ENCODE results near the gene TSPAN4. TPM values are rescaled to one million over a fixed set of nuclear protein-coding genes. Genes with fewer than 3 reads are reported as not detected.
A peak's percentile ranks its signal among the peaks of the same experiment; 100 is the strongest.

TSPAN4 gene
- total and polyA plus RNA-seq, 2 of the 13 experiments (the other 11 are each of a cell fraction or from before 2014, with no cell fraction given), result 31.7 to 68.3 TPM

DNA sequence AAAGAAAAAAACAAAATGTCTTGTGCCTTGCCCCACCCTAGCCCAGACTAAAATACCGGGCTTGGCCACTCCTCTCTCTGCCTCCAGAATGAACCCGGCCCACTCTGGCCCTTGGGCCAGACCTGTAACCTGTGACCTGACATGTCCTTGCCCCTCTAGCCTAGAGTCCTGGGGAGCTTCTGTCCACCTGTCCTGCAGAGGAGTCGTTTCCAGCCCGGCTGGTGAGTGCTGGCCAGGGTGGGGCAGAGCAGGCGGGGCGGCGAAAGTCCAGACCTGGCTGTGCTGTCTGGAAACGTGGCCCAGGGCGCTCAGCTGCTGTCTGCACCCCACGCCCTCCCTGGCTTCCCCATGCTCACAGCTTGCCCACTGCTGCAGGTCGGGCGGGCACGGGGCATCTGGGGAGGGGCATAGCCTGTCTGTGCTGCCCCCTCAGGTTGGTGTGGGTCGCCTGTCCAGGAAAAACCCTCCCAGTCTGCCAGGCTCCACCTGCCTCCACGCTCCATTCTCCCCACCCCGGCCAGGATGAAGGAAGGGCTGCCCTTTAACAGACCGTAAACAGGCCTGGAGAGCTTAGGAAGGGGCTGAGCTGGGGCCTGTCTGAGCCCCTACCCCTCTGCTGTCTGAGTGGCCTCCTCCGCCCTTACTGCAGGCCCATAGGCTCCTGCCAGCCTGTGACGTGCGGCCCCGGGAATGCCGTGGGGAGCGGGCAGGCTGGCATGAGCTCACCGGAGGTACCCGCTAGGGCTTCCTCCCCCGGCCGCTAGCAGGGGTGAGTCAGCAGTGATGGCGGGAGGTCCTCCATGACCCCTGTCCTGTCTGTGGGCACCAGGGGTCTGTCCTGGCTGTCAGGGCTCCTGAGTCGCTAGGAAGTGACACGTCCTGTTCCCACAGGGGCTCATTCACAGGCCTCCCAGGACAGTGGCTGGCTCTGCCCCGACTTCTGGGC, 8.0 kb upstream of the TSPAN4 start:
- peaks cover 75% of the 10 kb centered on the region for H3K4me1 ChIP-seq (ENCODE audit: insufficient read depth, low read length)
- H3K36me3 ChIP-seq (replicated peaks in 1 of 2; ENCODE audit: control insufficient read depth in 1 of 2, insufficient read depth in 2 of 2, low read length in 2 of 2), result peaks cover 7 to 25% of the 10 kb centered on the region in 2 experiments
- DNase-seq (ENCODE audit: low spot score) (no peak), ATAC-seq (no peak), FAIRE-seq (no peak)
- peaks cover 9% of the 10 kb centered on the region; the same call in 1 of the 2 replicates for H4K20me1 ChIP-seq (ENCODE audit: insufficient read depth, low read length)
- ChIA-PET CTCF (ENCODE audit: low intra/inter-chr PET ratio, low total read pairs) (no interaction called here), POLR2A (interaction anchor here (1.6 to 16.1 kb wide), 3 partner anchors 7 to 25 kb away, joined by 6 to 264 read pairs (median 141); partner anchors contain the start of genes PNPLA2, POLR2L, RPLP2 and TSPAN4)
- intact Hi-C loops (cut with micrococcal nuclease; ENCODE audit: unreplicated experiment) (no loop called here), in situ Hi-C loops (cut with HindIII; ENCODE audit: extremely low pct_ligation_motif_present, low pct_unique_long_range_greater_than_20kb) (no loop called here)
- no peaks in the 10 kb centered on the region for H3K9me3 ChIP-seq (ENCODE audit: low read length)
- peak overlapping the region; percentile 81 for H3K4me2 ChIP-seq (ENCODE audit: low read depth, low read length)
- peaks cover 13% of the 10 kb centered on the region for H3K79me2 ChIP-seq (ENCODE audit: insufficient read depth, low read length)
- no peak overlapping the region for H2AFZ ChIP-seq (ENCODE audit: low read length)
- no peaks in the 10 kb centered on the region for H3K27me3 ChIP-seq (ENCODE audit: control insufficient read depth in 1 of 2, insufficient read depth in 2 of 2, low read length in 2 of 2)
- H3K9ac ChIP-seq (ENCODE audit: insufficient read depth, low read depth, low read length), result peak overlapping the region; percentile 85
- H3K27ac ChIP-seq (ENCODE audit: extremely low read length, insufficient read depth, low read length), result peak overlapping the region; percentile 43
- WGBS (ENCODE audit: low lambda C conversion rate), result 77% methylated on average over 9 of the region's 31 CpGs
- TSS peak; percentile 57 for BruUV-seq (replicated peaks)
- H3K4me3 ChIP-seq (replicated peaks in 1 of 3; ENCODE audit: insufficient read depth in 1 of 3, low read depth in 2 of 3, low read length in 3 of 3), result peak overlapping the region in 1 of 3 experiments; percentile 81; a peak in 1 of 6 replicates
- TF ChIP-seq KDM2A (CRISPR knock-in tag; IDR thresholded peaks at IDR 0.05; ENCODE audit: borderline replicate concordance, low read depth) (peak; percentile 34; the same call in 1 of the 2 replicates), ATM (IDR thresholded peaks at IDR 0.05; ENCODE audit: borderline replicate concordance) (no peak), FOXP1 (IDR thresholded peaks at IDR 0.05) (no peak), FOXP1 (CRISPR knock-in tag; IDR thresholded peaks at IDR 0.05) (no peak), FOSL2 (CRISPR knock-in tag; IDR thresholded peaks at IDR 0.05) (peak; percentile 66), AGO1 (IDR thresholded peaks at IDR 0.05; ENCODE audit: low read depth, low read length, poor library complexity, severe bottlenecking) (peak; percentile 94), RBFOX2 (IDR thresholded peaks at IDR 0.05; ENCODE audit: low read depth, low read length) (peak; percentile 68), ZNF296 (CRISPR knock-in tag; conservative IDR thresholded peaks at IDR 0.05) (no peak)
- TF ChIP-seq, protein P1, sequence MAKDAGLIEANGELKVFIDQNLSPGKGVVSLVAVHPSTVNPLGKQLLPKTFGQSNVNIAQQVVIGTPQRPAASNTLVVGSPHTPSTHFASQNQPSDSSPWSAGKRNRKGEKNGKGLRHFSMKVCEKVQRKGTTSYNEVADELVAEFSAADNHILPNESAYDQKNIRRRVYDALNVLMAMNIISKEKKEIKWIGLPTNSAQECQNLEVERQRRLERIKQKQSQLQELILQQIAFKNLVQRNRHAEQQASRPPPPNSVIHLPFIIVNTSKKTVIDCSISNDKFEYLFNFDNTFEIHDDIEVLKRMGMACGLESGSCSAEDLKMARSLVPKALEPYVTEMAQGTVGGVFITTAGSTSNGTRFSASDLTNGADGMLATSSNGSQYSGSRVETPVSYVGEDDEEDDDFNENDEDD (CRISPR knock-in tag; IDR thresholded peaks at IDR 0.05; ENCODE audit: borderline replicate concordance), result no peak
- TF ChIP-seq, protein P2, sequence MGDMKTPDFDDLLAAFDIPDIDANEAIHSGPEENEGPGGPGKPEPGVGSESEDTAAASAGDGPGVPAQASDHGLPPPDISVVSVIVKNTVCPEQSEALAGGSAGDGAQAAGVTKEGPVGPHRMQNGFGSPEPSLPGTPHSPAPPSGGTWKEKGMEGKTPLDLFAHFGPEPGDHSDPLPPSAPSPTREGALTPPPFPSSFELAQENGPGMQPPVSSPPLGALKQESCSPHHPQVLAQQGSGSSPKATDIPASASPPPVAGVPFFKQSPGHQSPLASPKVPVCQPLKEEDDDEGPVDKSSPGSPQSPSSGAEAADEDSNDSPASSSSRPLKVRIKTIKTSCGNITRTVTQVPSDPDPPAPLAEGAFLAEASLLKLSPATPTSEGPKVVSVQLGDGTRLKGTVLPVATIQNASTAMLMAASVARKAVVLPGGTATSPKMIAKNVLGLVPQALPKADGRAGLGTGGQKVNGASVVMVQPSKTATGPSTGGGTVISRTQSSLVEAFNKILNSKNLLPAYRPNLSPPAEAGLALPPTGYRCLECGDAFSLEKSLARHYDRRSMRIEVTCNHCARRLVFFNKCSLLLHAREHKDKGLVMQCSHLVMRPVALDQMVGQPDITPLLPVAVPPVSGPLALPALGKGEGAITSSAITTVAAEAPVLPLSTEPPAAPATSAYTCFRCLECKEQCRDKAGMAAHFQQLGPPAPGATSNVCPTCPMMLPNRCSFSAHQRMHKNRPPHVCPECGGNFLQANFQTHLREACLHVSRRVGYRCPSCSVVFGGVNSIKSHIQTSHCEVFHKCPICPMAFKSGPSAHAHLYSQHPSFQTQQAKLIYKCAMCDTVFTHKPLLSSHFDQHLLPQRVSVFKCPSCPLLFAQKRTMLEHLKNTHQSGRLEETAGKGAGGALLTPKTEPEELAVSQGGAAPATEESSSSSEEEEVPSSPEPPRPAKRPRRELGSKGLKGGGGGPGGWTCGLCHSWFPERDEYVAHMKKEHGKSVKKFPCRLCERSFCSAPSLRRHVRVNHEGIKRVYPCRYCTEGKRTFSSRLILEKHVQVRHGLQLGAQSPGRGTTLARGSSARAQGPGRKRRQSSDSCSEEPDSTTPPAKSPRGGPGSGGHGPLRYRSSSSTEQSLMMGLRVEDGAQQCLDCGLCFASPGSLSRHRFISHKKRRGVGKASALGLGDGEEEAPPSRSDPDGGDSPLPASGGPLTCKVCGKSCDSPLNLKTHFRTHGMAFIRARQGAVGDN (CRISPR knock-in tag; IDR thresholded peaks at IDR 0.05), result peak; percentile 47
- TF ChIP-seq, protein P3, sequence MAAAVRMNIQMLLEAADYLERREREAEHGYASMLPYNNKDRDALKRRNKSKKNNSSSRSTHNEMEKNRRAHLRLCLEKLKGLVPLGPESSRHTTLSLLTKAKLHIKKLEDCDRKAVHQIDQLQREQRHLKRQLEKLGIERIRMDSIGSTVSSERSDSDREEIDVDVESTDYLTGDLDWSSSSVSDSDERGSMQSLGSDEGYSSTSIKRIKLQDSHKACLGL (CRISPR knock-in tag; IDR thresholded peaks at IDR 0.05), result 0 out of 2 replicates have a peak, but pooled peaks have one; percentile 29
- TF ChIP-seq, protein P4, sequence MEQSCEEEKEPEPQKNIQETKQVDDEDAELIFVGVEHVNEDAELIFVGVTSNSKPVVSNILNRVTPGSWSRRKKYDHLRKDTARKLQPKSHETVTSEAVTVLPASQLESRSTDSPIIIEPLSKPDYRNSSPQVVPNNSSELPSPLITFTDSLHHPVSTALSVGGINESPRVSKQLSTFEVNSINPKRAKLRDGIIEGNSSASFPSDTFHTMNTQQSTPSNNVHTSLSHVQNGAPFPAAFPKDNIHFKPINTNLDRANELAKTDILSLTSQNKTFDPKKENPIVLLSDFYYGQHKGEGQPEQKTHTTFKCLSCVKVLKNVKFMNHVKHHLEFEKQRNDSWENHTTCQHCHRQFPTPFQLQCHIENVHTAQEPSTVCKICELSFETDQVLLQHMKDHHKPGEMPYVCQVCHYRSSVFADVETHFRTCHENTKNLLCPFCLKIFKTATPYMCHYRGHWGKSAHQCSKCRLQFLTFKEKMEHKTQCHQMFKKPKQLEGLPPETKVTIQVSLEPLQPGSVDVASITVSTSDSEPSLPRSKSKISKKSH (CRISPR knock-in tag; IDR thresholded peaks at IDR 0.05; ENCODE audit: borderline replicate concordance), result 0 out of 2 replicates have a peak, but pooled peaks have one; percentile 47
- TF ChIP-seq, protein P5, sequence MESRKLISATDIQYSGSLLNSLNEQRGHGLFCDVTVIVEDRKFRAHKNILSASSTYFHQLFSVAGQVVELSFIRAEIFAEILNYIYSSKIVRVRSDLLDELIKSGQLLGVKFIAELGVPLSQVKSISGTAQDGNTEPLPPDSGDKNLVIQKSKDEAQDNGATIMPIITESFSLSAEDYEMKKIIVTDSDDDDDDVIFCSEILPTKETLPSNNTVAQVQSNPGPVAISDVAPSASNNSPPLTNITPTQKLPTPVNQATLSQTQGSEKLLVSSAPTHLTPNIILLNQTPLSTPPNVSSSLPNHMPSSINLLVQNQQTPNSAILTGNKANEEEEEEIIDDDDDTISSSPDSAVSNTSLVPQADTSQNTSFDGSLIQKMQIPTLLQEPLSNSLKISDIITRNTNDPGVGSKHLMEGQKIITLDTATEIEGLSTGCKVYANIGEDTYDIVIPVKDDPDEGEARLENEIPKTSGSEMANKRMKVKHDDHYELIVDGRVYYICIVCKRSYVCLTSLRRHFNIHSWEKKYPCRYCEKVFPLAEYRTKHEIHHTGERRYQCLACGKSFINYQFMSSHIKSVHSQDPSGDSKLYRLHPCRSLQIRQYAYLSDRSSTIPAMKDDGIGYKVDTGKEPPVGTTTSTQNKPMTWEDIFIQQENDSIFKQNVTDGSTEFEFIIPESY (CRISPR knock-in tag; IDR thresholded peaks at IDR 0.05), result peak; percentile 97
